WTC11 (cell line): Measurements from ENCODE around the gene OSTM1. TPM values are rescaled to one million over a fixed set of nuclear protein-coding genes. Genes with fewer than 3 reads are reported as not detected.
A peak's percentile ranks its signal among the peaks of the same experiment; 100 is the strongest.

Experiments used
- ATAC-seq: fragments of 200-7000 bp; cut with Tn5 transposase; 2 replicates; pipeline ENCODE4 v1.10.0; 2021; ENCODE audit warnings: mild to moderate bottlenecking, moderate library complexity
- CTCF ChIA-PET: fragments of 300-600 bp; sonication (Branson Sonifier 250); formaldehyde crosslinking; loops from one replicate; lab custom pipeline; 2021; ENCODE audit warnings: antibody characterized with exemption; lab: Charles Lee
- POLR2A ChIA-PET: fragments of 350-600 bp; sonication (Branson Sonifier 250); formaldehyde crosslinking; loops from one replicate; lab custom pipeline; 2021; ENCODE audit warnings: antibody characterized with exemption; lab: Charles Lee
- DNase-seq: peaks from one replicate; pipeline ENCODE4 v3.0.0; 2021; ENCODE audit warnings: low spot score
- H3K27ac Mint-ChIP-seq: 2 replicates; pipeline ENCODE4 v1.8.0; 2021; ENCODE audit warnings: mixed read lengths
- H3K27me3 Mint-ChIP-seq: 2 replicates; pipeline ENCODE4 v1.8.0; 2021; ENCODE audit warnings: low read depth, mild to moderate bottlenecking, moderate library complexity, mixed read lengths
- H3K36me3 Mint-ChIP-seq: 2 replicates; pipeline ENCODE4 v1.8.0; 2021; ENCODE audit warnings: mixed read lengths
- H3K4me1 Mint-ChIP-seq: 2 replicates; pipeline ENCODE4 v1.8.0; 2022; ENCODE audit warnings: mixed read lengths
- H3K4me3 Mint-ChIP-seq: 2 replicates; pipeline ENCODE4 v1.8.0; 2021; ENCODE audit warnings: mild to moderate bottlenecking, moderate library complexity, mixed read lengths
- H3K9me3 Mint-ChIP-seq: 2 replicates; pipeline ENCODE4 v1.8.0; 2021; ENCODE audit warnings: mixed read lengths
- ATF1 ChIP-seq: sonication (generic); formaldehyde crosslinking; IDR thresholded peaks from 2 replicates; pipeline ENCODE4 v1.8.1; 2023; ENCODE audit warnings: mild to moderate bottlenecking, moderate library complexity, missing genetic modification reagents
- E2F1 ChIP-seq: sonication (generic); formaldehyde crosslinking; IDR thresholded peaks from 2 replicates; pipeline ENCODE4 v1.8.0; 2022; ENCODE audit warnings: mild to moderate bottlenecking, missing genetic modification reagents
- FOXJ3 ChIP-seq: sonication (generic); formaldehyde crosslinking; IDR thresholded peaks from 2 replicates; pipeline ENCODE4 v1.9.0; 2021; ENCODE audit warnings: missing genetic modification reagents, mild to moderate bottlenecking, borderline replicate concordance
- FOXP1 ChIP-seq: sonication (generic); formaldehyde crosslinking; IDR thresholded peaks from 2 replicates; pipeline ENCODE4 v1.8.0; 2022; ENCODE audit warnings: missing genetic modification reagents, mild to moderate bottlenecking, moderate library complexity, borderline replicate concordance
- FOXP4 ChIP-seq: sonication (generic); formaldehyde crosslinking; IDR thresholded peaks from 2 replicates; pipeline ENCODE4 v1.8.0; 2022; ENCODE audit warnings: mild to moderate bottlenecking, missing genetic modification reagents
- HMGXB4 ChIP-seq: sonication (generic); formaldehyde crosslinking; IDR thresholded peaks from 2 replicates; pipeline ENCODE4 v1.8.1; 2023; ENCODE audit warnings: mild to moderate bottlenecking, moderate library complexity, missing genetic modification reagents
- MLX ChIP-seq: sonication (generic); formaldehyde crosslinking; IDR thresholded peaks from 2 replicates; pipeline ENCODE4 v1.8.1; 2023; ENCODE audit warnings: mild to moderate bottlenecking, missing genetic modification reagents, moderate library complexity
- SP1 ChIP-seq: sonication (generic); formaldehyde crosslinking; conservative IDR thresholded peaks from 2 replicates; pipeline ENCODE4 v1.8.1; 2022; ENCODE audit warnings: missing genetic modification reagents
- ZNF232 ChIP-seq: sonication (generic); formaldehyde crosslinking; IDR thresholded peaks from 2 replicates; pipeline ENCODE4 v1.8.0; 2022; ENCODE audit warnings: mild to moderate bottlenecking, missing genetic modification reagents
- ZNF396 ChIP-seq: fragments of 250-450 bp; sonication (Bioruptor Pico); IDR thresholded peaks from 2 replicates; pipeline ENCODE4 v1.8.0; 2021; ENCODE audit warnings: mild to moderate bottlenecking, moderate library complexity, borderline replicate concordance
- total RNA-seq: library from RNA; stranded (reverse); gene quantifications from 3 replicates; pipeline ENCODE4 v1.2.3, GENCODE V29; 2021
- TF ChIP-seq, protein P1 (sequence below): fragments of 250-450 bp; sonication (Bioruptor Pico); IDR thresholded peaks from 2 replicates; pipeline ENCODE4 v1.9.0; 2021; ENCODE audit warnings: mild to moderate bottlenecking
- TF ChIP-seq, protein P2 (sequence below): sonication (generic); formaldehyde crosslinking; IDR thresholded peaks from 2 replicates; pipeline ENCODE4 v1.8.0; 2022; ENCODE audit warnings: mild to moderate bottlenecking, missing genetic modification reagents
- TF ChIP-seq, protein P3 (sequence below): sonication (generic); formaldehyde crosslinking; conservative IDR thresholded peaks from 2 replicates; pipeline ENCODE4 v1.8.1; 2022; ENCODE audit warnings: mild to moderate bottlenecking, missing genetic modification reagents

OSTM1 gene
- total RNA-seq, 1 experiment from 2014 or later, result 34.1 TPM

GRCh38 chr6:108114841-108115597, 40.5 kb upstream of the OSTM1 start (continued):
- TF ChIP-seq SP1 (CRISPR knock-in tag), result no peak
- TF ChIP-seq, all 79 proteins: peak for 3

DNA sequence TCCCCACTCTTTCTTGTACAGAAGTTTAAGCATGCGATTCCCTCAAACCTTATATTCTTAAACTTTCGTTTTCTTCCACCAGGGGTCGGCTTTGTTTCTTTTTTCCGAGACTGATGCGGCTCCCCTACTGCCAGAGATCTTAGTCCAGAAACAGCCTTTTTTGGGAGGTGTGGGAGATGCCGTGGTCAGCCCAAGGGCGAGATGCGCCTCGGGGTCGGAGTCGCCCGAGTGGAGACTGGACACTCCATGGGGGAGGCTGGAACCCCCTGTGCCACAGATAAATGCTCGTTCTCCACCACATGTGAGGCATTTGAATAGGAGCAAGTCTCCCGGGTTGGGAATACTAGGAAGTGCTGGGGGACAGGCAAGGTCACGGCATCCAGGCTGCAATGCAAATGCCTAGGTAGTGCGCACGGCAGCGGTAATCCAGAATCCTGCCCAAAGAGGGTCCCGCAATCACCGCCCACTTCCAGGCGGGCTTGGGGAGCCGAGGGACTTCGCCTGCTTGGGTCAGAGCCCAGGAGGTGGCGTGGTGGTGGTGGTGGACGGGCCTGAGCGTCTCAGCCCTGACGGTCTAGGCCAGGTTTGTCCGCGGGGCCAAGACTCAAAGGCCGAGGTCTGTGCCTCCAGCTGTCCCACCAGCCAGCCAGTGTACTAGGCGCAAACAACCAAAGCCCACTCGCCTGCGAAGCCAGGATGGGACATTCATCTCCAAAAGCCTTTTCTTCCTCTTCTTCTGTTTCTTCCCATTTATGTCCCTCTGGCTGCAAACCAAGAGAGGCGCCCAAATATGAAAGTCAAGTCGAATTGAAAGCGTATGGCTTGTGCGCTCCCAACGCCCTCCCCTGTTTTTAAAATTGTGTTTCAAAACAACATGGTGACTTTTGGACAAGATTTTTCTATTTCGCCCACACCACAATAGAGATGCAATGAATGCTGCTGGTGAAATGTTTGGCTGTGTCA, 39.3 kb upstream of the OSTM1 start:
- ATAC-seq (peak; percentile 49), DNase-seq (peak; percentile 67)
- peaks cover 96% of the 10 kb centered on the region for H3K27me3 Mint-ChIP-seq
- POLR2A ChIA-PET, result interaction anchor here (0.6 kb wide), 1 partner anchor 25 kb away, joined by 5 read pairs; no protein-coding TSS in a partner anchor
- no peaks in the 10 kb centered on the region for H3K9me3 Mint-ChIP-seq
- peak overlapping the region; percentile 63 for H3K4me3 Mint-ChIP-seq
- no peaks in the 10 kb centered on the region for H3K36me3 Mint-ChIP-seq
- TF ChIP-seq, protein P1, sequence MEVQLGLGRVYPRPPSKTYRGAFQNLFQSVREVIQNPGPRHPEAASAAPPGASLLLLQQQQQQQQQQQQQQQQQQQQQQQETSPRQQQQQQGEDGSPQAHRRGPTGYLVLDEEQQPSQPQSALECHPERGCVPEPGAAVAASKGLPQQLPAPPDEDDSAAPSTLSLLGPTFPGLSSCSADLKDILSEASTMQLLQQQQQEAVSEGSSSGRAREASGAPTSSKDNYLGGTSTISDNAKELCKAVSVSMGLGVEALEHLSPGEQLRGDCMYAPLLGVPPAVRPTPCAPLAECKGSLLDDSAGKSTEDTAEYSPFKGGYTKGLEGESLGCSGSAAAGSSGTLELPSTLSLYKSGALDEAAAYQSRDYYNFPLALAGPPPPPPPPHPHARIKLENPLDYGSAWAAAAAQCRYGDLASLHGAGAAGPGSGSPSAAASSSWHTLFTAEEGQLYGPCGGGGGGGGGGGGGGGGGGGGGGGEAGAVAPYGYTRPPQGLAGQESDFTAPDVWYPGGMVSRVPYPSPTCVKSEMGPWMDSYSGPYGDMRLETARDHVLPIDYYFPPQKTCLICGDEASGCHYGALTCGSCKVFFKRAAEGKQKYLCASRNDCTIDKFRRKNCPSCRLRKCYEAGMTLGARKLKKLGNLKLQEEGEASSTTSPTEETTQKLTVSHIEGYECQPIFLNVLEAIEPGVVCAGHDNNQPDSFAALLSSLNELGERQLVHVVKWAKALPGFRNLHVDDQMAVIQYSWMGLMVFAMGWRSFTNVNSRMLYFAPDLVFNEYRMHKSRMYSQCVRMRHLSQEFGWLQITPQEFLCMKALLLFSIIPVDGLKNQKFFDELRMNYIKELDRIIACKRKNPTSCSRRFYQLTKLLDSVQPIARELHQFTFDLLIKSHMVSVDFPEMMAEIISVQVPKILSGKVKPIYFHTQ (CRISPR knock-in tag), result no peak
- TF ChIP-seq FOXP1 (CRISPR knock-in tag) (0 out of 2 replicates have a peak, but pooled peaks have one; percentile 62), HMGXB4 (CRISPR knock-in tag) (0 out of 2 replicates have a peak, but pooled peaks have one; percentile 35), SP1 (CRISPR knock-in tag) (0 out of 2 replicates have a peak, but pooled peaks have one; percentile 25)
- no peak overlapping the region for H3K27ac Mint-ChIP-seq
- peaks cover 39% of the 10 kb centered on the region for H3K4me1 Mint-ChIP-seq
- CTCF ChIA-PET, result interaction anchor here (1.7 to 3.6 kb wide), 4 partner anchors 10 to 411 kb away, joined by 5 to 42 read pairs (median 11); partner anchors contain the start of gene NR2E1

DNA sequence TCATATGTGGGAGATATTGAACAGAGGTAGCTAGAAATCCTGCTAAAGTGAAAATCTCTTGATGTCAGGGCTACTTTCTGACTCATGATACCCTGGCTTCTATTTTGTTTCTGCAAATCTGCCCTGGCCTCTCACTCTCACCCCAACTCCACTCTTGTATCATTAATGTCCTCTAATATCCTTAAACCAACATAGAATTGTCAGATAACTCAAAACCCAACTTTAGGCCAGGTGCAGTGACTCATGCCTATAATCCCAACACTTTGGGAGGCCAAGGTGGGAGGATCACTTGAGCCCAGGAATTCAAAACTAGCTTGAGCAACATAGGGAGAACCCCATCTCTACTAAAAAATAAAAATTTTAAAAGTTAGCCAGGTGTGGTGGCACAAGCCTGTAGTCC, 33.8 kb upstream of the OSTM1 start:
- CTCF ChIA-PET, result no interaction called here
- H3K4me3 Mint-ChIP-seq, result no peak overlapping the region
- no peak for DNase-seq
- no peak for TF ChIP-seq FOXP4 (CRISPR knock-in tag)
- TF ChIP-seq, protein P2, sequence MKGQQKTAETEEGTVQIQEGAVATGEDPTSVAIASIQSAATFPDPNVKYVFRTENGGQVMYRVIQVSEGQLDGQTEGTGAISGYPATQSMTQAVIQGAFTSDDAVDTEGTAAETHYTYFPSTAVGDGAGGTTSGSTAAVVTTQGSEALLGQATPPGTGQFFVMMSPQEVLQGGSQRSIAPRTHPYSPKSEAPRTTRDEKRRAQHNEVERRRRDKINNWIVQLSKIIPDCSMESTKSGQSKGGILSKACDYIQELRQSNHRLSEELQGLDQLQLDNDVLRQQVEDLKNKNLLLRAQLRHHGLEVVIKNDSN (CRISPR knock-in tag), result no peak
- no peak for TF ChIP-seq SP1 (CRISPR knock-in tag)
- no peak for TF ChIP-seq MLX
- no peak for TF ChIP-seq HMGXB4 (CRISPR knock-in tag)
- no peak for TF ChIP-seq ATF1 (CRISPR knock-in tag)
- TF ChIP-seq, protein P3, sequence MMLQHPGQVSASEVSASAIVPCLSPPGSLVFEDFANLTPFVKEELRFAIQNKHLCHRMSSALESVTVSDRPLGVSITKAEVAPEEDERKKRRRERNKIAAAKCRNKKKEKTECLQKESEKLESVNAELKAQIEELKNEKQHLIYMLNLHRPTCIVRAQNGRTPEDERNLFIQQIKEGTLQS, result no peak
- no peak for TF ChIP-seq ZNF232
- TF ChIP-seq ZNF396 (CRISPR knock-in tag), result no peak
- no peak for TF ChIP-seq E2F1 (CRISPR knock-in tag)
- TF ChIP-seq FOXJ3, result no peak
- TF ChIP-seq, all 79 proteins: peak for 0
- no peaks in the 10 kb centered on the region for H3K36me3 Mint-ChIP-seq
- peaks cover 19% of the 10 kb centered on the region for H3K4me1 Mint-ChIP-seq
- H3K9me3 Mint-ChIP-seq, result no peaks in the 10 kb centered on the region
- H3K27ac Mint-ChIP-seq, result no peak overlapping the region
- peaks cover 44% of the 10 kb centered on the region for H3K27me3 Mint-ChIP-seq
- ATAC-seq, result no peak
- POLR2A ChIA-PET, result no interaction called here
